GM20431 (cell line): ENCODE results near the gene LBR.
"Not testable (repeated sequence)": the region's sequence is repeated elsewhere in the genome, so short reads cannot be mapped to it uniquely, and the experiment has no call there.

ENCODE experiments used
- in situ Hi-C: fragments of 300-500 bp; cut with MseI, MboI; formaldehyde crosslinking; loops from one replicate; pipeline ENCODE4 v1.15.0; 2020; ENCODE audit warnings: low sequenced_read_pairs; ENCODE audit not compliant: unreplicated experiment

LBR gene

GRCh38 chr1:225400968-225401367, 26.9 kb downstream of the LBR start:
- in situ Hi-C loops, result no loop called here

GRCh38 chr1:225396357-225396756, 31.5 kb downstream of the LBR start:
- in situ Hi-C loops, result no loop called here

- in situ Hi-C loops, result no loop called here
Measured at GRCh38 chr1:225389843-225390242, 38.0 kb downstream of the LBR start.

GRCh38 chr1:225388372-225388771, 39.5 kb downstream of the LBR start:
- in situ Hi-C loops, result no loop called here

GRCh38 chr1:225386860-225387259, 41.0 kb downstream of the LBR start:
- in situ Hi-C loops, result not testable (repeated sequence)

GRCh38 chr1:225380691-225381090, 47.1 kb downstream of the LBR start:
- in situ Hi-C loops, result no loop called here

- in situ Hi-C loops, result no loop called here
Measured at GRCh38 chr1:225378880-225379279, 49.0 kb downstream of the LBR start.

- in situ Hi-C loops, result no loop called here
Measured at GRCh38 chr1:225374996-225375395, 52.8 kb downstream of the LBR start.

GRCh38 chr1:225373155-225373554, 54.7 kb downstream of the LBR start:
- in situ Hi-C loops, result no loop called here

GRCh38 chr1:225371366-225372010, 56.4 kb downstream of the LBR start:
- in situ Hi-C loops, result no loop called here

GRCh38 chr1:225368036-225368552, 59.7 kb downstream of the LBR start:
- in situ Hi-C loops, result no loop called here

- in situ Hi-C loops, result no loop called here
Measured at GRCh38 chr1:225366552-225366951, 61.3 kb downstream of the LBR start.

GRCh38 chr1:225366018-225366417, 61.8 kb downstream of the LBR start:
- in situ Hi-C loops, result no loop called here

- in situ Hi-C loops, result no loop called here
Measured at GRCh38 chr1:225364439-225364838, 63.4 kb downstream of the LBR start.

GRCh38 chr1:225362805-225363204, 65.0 kb downstream of the LBR start:
- in situ Hi-C loops, result no loop called here

- in situ Hi-C loops, result no loop called here
Measured at GRCh38 chr1:225361176-225361575, 66.7 kb downstream of the LBR start.

GRCh38 chr1:225360119-225360518, 67.7 kb downstream of the LBR start:
- in situ Hi-C loops, result no loop called here

GRCh38 chr1:225355863-225356262, 72.0 kb downstream of the LBR start:
- in situ Hi-C loops, result no loop called here

GRCh38 chr1:225354906-225355305, 72.9 kb downstream of the LBR start:
- in situ Hi-C loops, result no loop called here
